HAP-1 (cell line): ENCODE results near the gene ITGB5.

Source experiments
- DNase-seq, 2 experiments: peaks; one replicate each; pipeline ENCODE4 v3.0.0-alpha.2; 2016 to 2020; ENCODE audit warnings: low spot score in 2 of 2
- H3K27me3 ChIP-seq: fragments of 250-450 bp; sonication (Bioruptor Pico); 2 replicates; pipeline ENCODE4 v1.5.1; 2020; ENCODE audit warnings: low read depth, mild to moderate bottlenecking, moderate library complexity
- H3K36me3 ChIP-seq: fragments of 250-450 bp; sonication (Bioruptor Pico); replicated peaks from 2 replicates; pipeline ENCODE4 v1.5.1; 2020; ENCODE audit warnings: mild to moderate bottlenecking
- H3K4me1 ChIP-seq: fragments of 250-450 bp; sonication (Bioruptor Pico); 2 replicates; pipeline ENCODE4 v1.5.1; 2020; ENCODE audit warnings: mild to moderate bottlenecking
- H3K4me3 ChIP-seq: fragments of 250-450 bp; sonication (Bioruptor Pico); 2 replicates; pipeline ENCODE4 v1.5.1; 2020; ENCODE audit warnings: mild to moderate bottlenecking, moderate library complexity
- H3K9me3 ChIP-seq: fragments of 250-450 bp; sonication (Bioruptor Pico); 2 replicates; pipeline ENCODE4 v1.5.1; 2020; ENCODE audit warnings: mild to moderate bottlenecking, moderate library complexity
- in situ Hi-C: fragments of 300-500 bp; cut with MboI; formaldehyde crosslinking; loops from 3 replicates; pipeline ENCODE4 v1.14.3; 2020; ENCODE audit warnings: low sequenced_read_pairs, inconsistent platforms, mixed read lengths

The ITGB5 gene

GRCh38 chr3:124918524-124918923 is 31.4 kb upstream of the ITGB5 start:
- Histone ChIP-seq H3K27me3 (no peaks in the 10 kb centered on the region; the same call in 1 of the 2 replicates), H3K4me1 (no peaks in the 10 kb centered on the region), H3K9me3 (no peaks in the 10 kb centered on the region), H3K4me3 (no peak overlapping the region), H3K36me3 (no peaks in the 10 kb centered on the region)
- in situ Hi-C loops: no loop called here
- DNase-seq: no peak

DNA sequence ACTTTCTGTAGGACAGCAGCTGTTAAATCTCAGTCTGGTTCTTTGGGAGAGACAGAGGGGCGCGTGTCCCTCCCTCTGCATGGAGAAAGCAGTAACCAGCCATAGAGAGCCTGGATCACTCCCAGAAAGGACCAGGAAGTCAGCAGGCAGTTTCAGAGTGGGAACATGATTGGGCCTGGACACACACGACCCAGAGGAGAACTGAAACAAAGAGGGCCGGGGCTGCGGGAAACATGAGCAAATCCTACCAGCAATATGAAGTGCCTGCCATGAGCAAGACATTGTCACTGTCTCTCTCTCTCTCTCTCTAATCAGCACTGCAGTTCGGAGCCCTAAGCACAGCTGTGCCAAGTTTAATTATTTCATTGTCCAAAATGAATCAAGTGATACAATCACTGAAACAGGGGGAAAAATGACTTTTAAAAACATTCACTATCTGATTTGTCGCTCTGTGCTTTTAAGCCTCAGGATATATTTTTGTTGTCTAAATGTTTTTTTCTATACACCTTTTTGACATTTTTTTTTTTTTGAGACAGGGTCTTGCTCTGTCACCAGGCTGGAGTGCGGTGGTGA is 29.8 kb upstream of the ITGB5 start:
- H3K4me3 ChIP-seq: no peak overlapping the region
- H3K4me1 ChIP-seq: no peaks in the 10 kb centered on the region
- DNase-seq: no peak
- H3K27me3 ChIP-seq: no peaks in the 10 kb centered on the region
- in situ Hi-C loops: no loop called here
- no peaks in the 10 kb centered on the region for H3K9me3 ChIP-seq
- no peaks in the 10 kb centered on the region for H3K36me3 ChIP-seq

DNA sequence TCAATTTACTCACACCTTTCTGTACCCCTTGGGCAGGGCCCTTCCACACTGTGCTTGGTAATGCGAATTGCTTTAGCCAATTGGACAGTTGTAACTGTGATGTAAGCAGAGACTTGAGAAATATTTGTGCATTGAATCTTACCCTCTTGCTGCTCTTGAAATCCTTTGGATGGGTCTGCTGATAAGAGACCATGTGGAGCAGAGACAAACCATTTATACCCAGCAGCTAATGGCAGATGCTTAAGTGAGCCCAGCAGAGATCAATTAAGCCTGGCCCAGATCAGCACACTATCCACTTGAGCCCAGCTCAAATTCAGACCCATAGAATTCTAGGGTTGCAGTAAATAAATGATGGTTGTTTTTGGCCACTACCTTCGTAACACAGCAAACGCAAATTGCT is 28.1 kb upstream of the ITGB5 start:
- no peaks in the 10 kb centered on the region for H3K36me3 ChIP-seq
- no peak overlapping the region for H3K4me3 ChIP-seq
- H3K9me3 ChIP-seq: no peaks in the 10 kb centered on the region
- no peak for DNase-seq
- H3K4me1 ChIP-seq: no peaks in the 10 kb centered on the region
- in situ Hi-C loops: no loop called here
- no peaks in the 10 kb centered on the region for H3K27me3 ChIP-seq

DNA sequence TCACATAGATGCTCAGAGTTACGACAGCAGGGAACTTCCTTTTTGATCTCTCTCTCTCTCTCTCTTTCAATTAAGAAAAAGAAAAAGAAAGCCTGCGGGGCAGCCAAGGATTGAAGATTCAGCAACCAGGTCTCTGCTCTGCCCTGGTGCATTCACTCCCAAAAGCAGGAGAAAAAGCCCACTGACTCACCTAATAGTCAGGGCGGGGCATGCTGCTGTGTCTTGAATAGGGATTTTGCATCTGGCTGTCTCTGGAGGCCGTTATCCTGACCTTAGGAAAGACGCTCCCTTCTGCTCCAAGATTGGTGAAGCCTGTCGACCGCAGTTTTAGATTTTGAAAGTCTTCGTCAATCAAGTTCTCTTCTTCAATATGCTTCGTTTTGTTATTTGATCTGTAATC is 20.8 kb upstream of the ITGB5 start:
- Histone ChIP-seq H3K27me3 (peaks cover 8% of the 10 kb centered on the region), H3K9me3 (no peaks in the 10 kb centered on the region), H3K4me1 (no peaks in the 10 kb centered on the region), H3K36me3 (no peaks in the 10 kb centered on the region), H3K4me3 (no peak overlapping the region)
- in situ Hi-C loops: loop anchor here (10.0 kb wide), 1 partner anchor 353 kb away; no protein-coding TSS in a partner anchor
- DNase-seq: no peak

DNA sequence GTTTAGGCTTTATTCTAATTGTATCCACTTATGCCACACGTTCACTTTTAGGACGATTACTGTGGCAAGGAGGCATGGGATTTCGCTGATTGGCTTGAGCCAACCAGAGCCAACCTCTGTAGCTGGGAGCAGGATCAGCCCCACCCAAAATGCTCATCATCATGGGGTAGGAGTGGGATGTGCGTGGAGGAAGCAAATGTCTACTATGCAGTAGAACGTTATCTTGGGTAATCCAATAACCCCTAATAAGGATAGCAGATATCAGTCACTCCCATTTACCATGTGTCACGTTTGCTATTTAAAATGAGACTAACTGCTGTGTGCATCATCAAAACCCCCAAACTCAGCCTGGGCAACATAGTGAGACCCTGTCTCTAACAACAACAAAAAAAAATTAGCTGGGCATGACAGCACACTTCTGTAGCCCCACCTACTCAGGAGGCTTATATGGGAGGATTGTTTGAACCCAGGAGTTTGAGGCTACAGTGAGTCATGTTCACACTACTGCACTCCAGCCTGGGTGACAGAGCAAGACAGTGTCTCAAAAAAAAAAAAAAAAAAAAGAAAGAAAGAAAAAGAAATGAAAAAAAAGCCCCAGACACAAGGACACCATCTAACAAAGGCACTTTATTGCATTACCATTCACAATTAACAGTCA is 17.8 kb upstream of the ITGB5 start:
- Histone ChIP-seq H3K4me3 (no peak overlapping the region), H3K4me1 (no peaks in the 10 kb centered on the region), H3K36me3 (no peaks in the 10 kb centered on the region), H3K9me3 (no peaks in the 10 kb centered on the region), H3K27me3 (peaks cover 8% of the 10 kb centered on the region)
- in situ Hi-C loops: loop anchor here (5.0 to 10.0 kb wide), 2 partner anchors 143 to 350 kb away; no protein-coding TSS in a partner anchor
- DNase-seq: no peak

GRCh38 chr3:124903896-124904834 is 17.0 kb upstream of the ITGB5 start:
- Histone ChIP-seq H3K4me1 (no peaks in the 10 kb centered on the region), H3K27me3 (peaks cover 8% of the 10 kb centered on the region), H3K4me3 (no peak overlapping the region), H3K36me3 (no peaks in the 10 kb centered on the region), H3K9me3 (no peaks in the 10 kb centered on the region)
- DNase-seq: no peak
- in situ Hi-C loops: loop anchor here (5.0 to 10.0 kb wide), 2 partner anchors 142 to 349 kb away; no protein-coding TSS in a partner anchor

DNA sequence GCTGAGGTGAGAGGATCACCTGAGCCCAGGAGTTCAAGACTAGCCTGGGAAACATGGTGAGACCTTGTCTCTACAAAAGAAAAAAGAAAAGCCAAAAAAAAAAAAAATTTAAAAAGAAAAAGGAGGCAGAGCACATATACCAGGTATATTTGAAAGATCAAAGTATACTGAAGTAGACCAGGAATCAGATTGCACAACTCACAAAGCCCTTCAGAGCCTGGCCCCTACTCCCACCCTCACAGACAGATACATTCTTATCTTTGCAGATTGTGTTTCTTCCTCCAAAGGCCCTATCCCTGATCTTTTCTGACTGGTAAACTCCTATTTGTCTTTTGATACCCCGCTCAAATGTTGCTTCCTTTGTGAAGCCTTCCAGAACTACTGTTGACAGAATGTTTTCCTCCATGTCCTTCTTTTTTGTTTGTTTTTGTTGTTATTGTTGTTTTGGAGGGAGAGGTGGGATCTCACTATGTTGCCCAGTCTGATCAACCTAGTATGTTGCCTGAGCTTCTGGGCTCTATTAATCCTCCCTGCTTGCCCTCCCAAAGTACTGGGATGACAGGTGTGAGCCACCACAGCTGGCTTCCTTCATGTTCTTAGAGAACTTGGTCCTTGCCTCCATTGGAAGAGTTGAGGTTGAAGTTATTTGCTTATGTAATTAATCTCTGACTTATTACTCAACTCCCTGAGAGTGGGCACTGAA is 9.8 kb upstream of the ITGB5 start:
- DNase-seq: no peak
- Histone ChIP-seq H3K4me1 (no peaks in the 10 kb centered on the region), H3K36me3 (no peaks in the 10 kb centered on the region), H3K4me3 (no peak overlapping the region), H3K27me3 (no peaks in the 10 kb centered on the region), H3K9me3 (no peaks in the 10 kb centered on the region)
- in situ Hi-C loops: no loop called here

- no peaks in the 10 kb centered on the region for H3K27me3 ChIP-seq
- in situ Hi-C loops: no loop called here
- no peaks in the 10 kb centered on the region for H3K9me3 ChIP-seq
- DNase-seq: no peak
- no peaks in the 10 kb centered on the region for H3K4me1 ChIP-seq
- H3K4me3 ChIP-seq: no peak overlapping the region
- no peaks in the 10 kb centered on the region for H3K36me3 ChIP-seq
Measured at GRCh38 chr3:124895756-124896155, 8.6 kb upstream of the ITGB5 start.

GRCh38 chr3:124893526-124893925 is 6.4 kb upstream of the ITGB5 start:
- H3K27me3 ChIP-seq: no peaks in the 10 kb centered on the region
- H3K9me3 ChIP-seq: no peaks in the 10 kb centered on the region
- H3K4me1 ChIP-seq: no peaks in the 10 kb centered on the region
- no peak for DNase-seq
- H3K4me3 ChIP-seq: no peak overlapping the region
- no peaks in the 10 kb centered on the region for H3K36me3 ChIP-seq
- in situ Hi-C loops: no loop called here

- Histone ChIP-seq H3K27me3 (no peaks in the 10 kb centered on the region), H3K36me3 (no peaks in the 10 kb centered on the region), H3K4me1 (peaks cover under 1% of the 10 kb centered on the region; the same call in 1 of the 2 replicates), H3K9me3 (no peaks in the 10 kb centered on the region), H3K4me3 (no peak overlapping the region)
- no peak for DNase-seq
- in situ Hi-C loops: no loop called here
Measured at GRCh38 chr3:124890573-124891190, 3.5 kb upstream of the ITGB5 start.

GRCh38 chr3:124888482-124889441 is 1.6 kb upstream of the ITGB5 start:
- H3K4me3 ChIP-seq: no peak overlapping the region
- no peaks in the 10 kb centered on the region for H3K36me3 ChIP-seq
- peaks cover 8% of the 10 kb centered on the region for H3K4me1 ChIP-seq
- in situ Hi-C loops: no loop called here
- no peak for DNase-seq
- no peaks in the 10 kb centered on the region for H3K27me3 ChIP-seq
- no peaks in the 10 kb centered on the region for H3K9me3 ChIP-seq

DNA sequence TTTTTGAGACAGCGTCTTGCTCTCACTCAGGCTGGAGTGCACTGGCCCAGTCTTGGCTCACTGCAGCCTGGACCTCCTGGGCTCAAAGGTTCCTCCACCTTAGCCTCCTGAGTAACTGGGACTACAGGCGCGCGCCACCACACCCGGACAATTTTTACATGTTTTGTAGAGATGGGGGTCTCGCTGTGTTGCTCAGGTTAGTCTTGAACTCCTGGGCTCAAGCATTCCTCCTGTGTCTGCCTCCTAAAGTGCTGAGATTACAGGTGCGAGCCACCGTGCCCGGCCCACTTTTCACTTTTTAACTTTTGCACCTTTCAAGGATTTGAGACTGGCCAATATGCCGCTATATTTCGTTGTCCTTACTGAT is 750 bp upstream of the ITGB5 start:
- no peak overlapping the region for H3K4me3 ChIP-seq
- H3K4me1 ChIP-seq: peaks cover 17% of the 10 kb centered on the region
- H3K36me3 ChIP-seq: no peaks in the 10 kb centered on the region
- no peaks in the 10 kb centered on the region for H3K9me3 ChIP-seq
- DNase-seq: no peak
- in situ Hi-C loops: no loop called here
- no peaks in the 10 kb centered on the region for H3K27me3 ChIP-seq
